ENCODE measurements around the gene PCAT7. TPM values are rescaled to one million over a fixed set of nuclear protein-coding genes. Genes with fewer than 3 reads are reported as not detected.
"Not testable (repeated sequence)": the region's sequence is repeated elsewhere in the genome, so short reads cannot be mapped to it uniquely, and the experiment has no call there.

Gene PCAT7
- total RNA-seq (not detected), polyA plus RNA-seq (not detected)

DNA sequence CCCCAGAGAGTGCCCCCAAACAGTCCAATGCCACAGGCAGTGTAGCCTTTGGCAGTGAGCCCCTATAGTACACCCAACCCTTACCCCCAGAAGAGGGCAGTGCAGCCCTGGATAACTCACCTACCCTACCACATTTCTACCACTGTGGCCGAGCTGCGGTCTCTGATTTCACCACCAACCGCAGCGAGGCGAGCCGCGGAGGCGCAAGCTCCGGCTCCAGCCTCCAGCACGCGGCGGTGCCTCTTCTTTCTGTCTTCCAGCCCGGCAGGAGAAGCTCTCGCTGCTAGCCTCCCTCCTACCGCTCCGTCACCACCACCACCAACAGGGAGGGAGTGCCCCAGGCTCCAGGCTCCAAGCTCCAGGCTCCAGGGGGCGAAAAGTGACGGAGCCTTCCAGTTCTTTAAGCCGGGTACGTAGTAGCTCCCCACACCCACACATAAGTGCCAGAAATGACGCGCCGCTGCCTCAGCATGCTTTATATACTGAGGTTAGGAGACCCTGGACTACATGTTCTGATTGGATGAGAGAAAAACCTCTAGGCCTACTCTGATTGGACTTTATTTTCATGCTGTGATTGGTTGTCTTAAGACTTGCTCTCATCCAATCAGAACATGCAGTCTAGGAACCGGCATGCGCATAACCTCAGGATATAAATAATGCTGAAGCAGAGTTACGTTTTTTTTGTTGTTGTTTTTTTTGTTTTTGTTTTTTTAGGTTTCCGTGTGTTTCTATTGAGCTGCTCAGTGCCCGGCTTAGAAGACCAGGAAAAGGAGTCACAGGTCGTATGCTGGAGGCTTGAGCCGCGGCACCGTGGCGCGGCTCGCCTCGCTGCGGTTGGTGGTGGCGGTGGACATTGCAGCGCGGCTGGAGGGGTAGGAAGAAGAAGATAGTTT, at the start of gene PCAT7:
Gene PCAT7 (plus strand): TSS at position 645 of the 893 bp plus-strand sequence.
- H3K4me3 Mint-ChIP-seq: no peak within 1 kb of the TSS
- H3K27ac ChIP-seq (ENCODE audit: insufficient read depth, low read length, poor library complexity, severe bottlenecking): no peak within 1 kb of the TSS
- H3K9me3 ChIP-seq (ENCODE audit: control insufficient read depth in 2 of 2, low read length in 2 of 2): no peaks in the 10 kb centered on the region
- H3K36me3 ChIP-seq (ENCODE audit: control insufficient read depth, insufficient read depth, low read length): no peaks in the 10 kb centered on the region
- H3K27me3 ChIP-seq (ENCODE audit: control insufficient read depth, insufficient read depth, low read length): no peaks in the 10 kb centered on the region
- H3K4me3 ChIP-seq (ENCODE audit: low read depth, low read length): no peak within 1 kb of the TSS
- H3K9me3 Mint-ChIP-seq: no peaks in the 10 kb centered on the region
- DNase-seq (peak in 1 of 3 donors; percentile 38), ATAC-seq (ENCODE audit: low read depth in 2 of 2) (no peak)
- peaks cover 16% of the 10 kb centered on the region for H3K27me3 Mint-ChIP-seq
- no peaks in the 10 kb centered on the region for H3K36me3 Mint-ChIP-seq
- H3K4me1 ChIP-seq (ENCODE audit: control insufficient read depth, insufficient read depth, low read length, poor library complexity, severe bottlenecking): no peaks in the 10 kb centered on the region
- no peaks in the 10 kb centered on the region for H3K4me1 Mint-ChIP-seq
- no peak within 1 kb of the TSS for H3K27ac Mint-ChIP-seq

DNA sequence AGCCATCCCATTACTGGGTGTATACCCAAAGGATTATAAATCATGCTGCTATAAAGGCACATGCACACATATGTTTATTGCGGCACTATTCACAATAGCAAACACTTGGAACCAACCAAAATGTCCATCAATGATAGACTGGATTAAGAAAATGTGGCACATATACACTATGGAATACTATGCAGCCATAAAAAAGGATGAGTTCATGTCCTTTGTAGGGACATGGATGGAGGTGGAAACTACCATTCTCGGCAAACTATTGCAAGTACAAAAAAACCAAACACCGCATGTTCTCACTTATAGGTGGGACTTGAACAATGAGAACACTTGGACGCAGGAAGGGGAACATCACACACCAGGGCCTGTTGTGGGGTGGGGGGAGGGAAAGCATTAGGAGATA, 48.5 kb upstream of the PCAT7 start:
- ATAC-seq (ENCODE audit: low read depth in 2 of 2); H3K27me3 Mint-ChIP-seq; H3K36me3 Mint-ChIP-seq; H3K27ac ChIP-seq (ENCODE audit: insufficient read depth, low read length, poor library complexity, severe bottlenecking); H3K27me3 ChIP-seq (ENCODE audit: control insufficient read depth, insufficient read depth, low read length); H3K36me3 ChIP-seq (ENCODE audit: control insufficient read depth, insufficient read depth, low read length); DNase-seq; H3K4me3 Mint-ChIP-seq; H3K9me3 Mint-ChIP-seq; H3K4me3 ChIP-seq (ENCODE audit: low read depth, low read length); H3K9me3 ChIP-seq (ENCODE audit: control insufficient read depth in 2 of 2, low read length in 2 of 2); H3K4me1 ChIP-seq (ENCODE audit: control insufficient read depth, insufficient read depth, low read length, poor library complexity, severe bottlenecking); H3K4me1 Mint-ChIP-seq: not testable (repeated sequence)
- H3K27ac Mint-ChIP-seq: peak overlapping the region in 1 of 3 donors; percentile 15

- Histone ChIP-seq H3K9me3 (ENCODE audit: control insufficient read depth in 2 of 2, low read length in 2 of 2) (no peaks in the 10 kb centered on the region), H3K4me3 (ENCODE audit: low read depth, low read length) (no peak overlapping the region), H3K27me3 (ENCODE audit: control insufficient read depth, insufficient read depth, low read length) (peaks cover 10% of the 10 kb centered on the region), H3K4me1 (ENCODE audit: control insufficient read depth, insufficient read depth, low read length, poor library complexity, severe bottlenecking) (no peaks in the 10 kb centered on the region), H3K27ac (ENCODE audit: insufficient read depth, low read length, poor library complexity, severe bottlenecking) (no peak overlapping the region), H3K36me3 (ENCODE audit: control insufficient read depth, insufficient read depth, low read length) (no peaks in the 10 kb centered on the region)
- Mint-ChIP-seq H3K9me3 (peaks cover 0 to 4% (median 0%) of the 10 kb centered on the region in 7 donors), H3K4me1 (no peaks in the 10 kb centered on the region), H3K27me3 (peaks cover 8% of the 10 kb centered on the region), H3K36me3 (no peaks in the 10 kb centered on the region), H3K27ac (no peak overlapping the region), H3K4me3 (no peak overlapping the region)
- DNase-seq (no peak), ATAC-seq (ENCODE audit: low read depth in 2 of 2) (no peak)
Measured at GRCh38 chr9:94507531-94508258, 47.2 kb upstream of the PCAT7 start.

- Histone ChIP-seq H3K4me3 (ENCODE audit: low read depth, low read length) (no peak overlapping the region), H3K9me3 (ENCODE audit: control insufficient read depth in 2 of 2, low read length in 2 of 2) (no peaks in the 10 kb centered on the region), H3K36me3 (ENCODE audit: control insufficient read depth, insufficient read depth, low read length) (no peaks in the 10 kb centered on the region), H3K27ac (ENCODE audit: insufficient read depth, low read length, poor library complexity, severe bottlenecking) (no peak overlapping the region), H3K27me3 (ENCODE audit: control insufficient read depth, insufficient read depth, low read length) (peaks cover 8% of the 10 kb centered on the region), H3K4me1 (ENCODE audit: control insufficient read depth, insufficient read depth, low read length, poor library complexity, severe bottlenecking) (no peaks in the 10 kb centered on the region)
- no peak for ATAC-seq (ENCODE audit: low read depth in 2 of 2)
- Mint-ChIP-seq H3K9me3 (peaks cover 0 to 1% (median 0%) of the 10 kb centered on the region in 7 donors), H3K4me3 (no peak overlapping the region), H3K36me3 (no peaks in the 10 kb centered on the region), H3K27me3 (peaks cover 20% of the 10 kb centered on the region), H3K27ac (no peak overlapping the region), H3K4me1 (no peaks in the 10 kb centered on the region)
- no peak for DNase-seq
Measured at GRCh38 chr9:94511134-94511954, 43.5 kb upstream of the PCAT7 start.

- H3K4me3 ChIP-seq (ENCODE audit: low read depth, low read length): no peak overlapping the region
- Mint-ChIP-seq H3K9me3 (peaks cover 0 to 1% (median 0%) of the 10 kb centered on the region in 7 donors), H3K36me3 (no peaks in the 10 kb centered on the region), H3K27ac (no peak overlapping the region), H3K4me3 (no peak overlapping the region), H3K27me3 (peaks cover 20% of the 10 kb centered on the region), H3K4me1 (no peaks in the 10 kb centered on the region)
- no peaks in the 10 kb centered on the region for H3K36me3 ChIP-seq (ENCODE audit: control insufficient read depth, insufficient read depth, low read length)
- DNase-seq (no peak), ATAC-seq (ENCODE audit: low read depth in 2 of 2) (no peak)
- H3K27ac ChIP-seq (ENCODE audit: insufficient read depth, low read length, poor library complexity, severe bottlenecking): no peak overlapping the region
- H3K9me3 ChIP-seq (ENCODE audit: control insufficient read depth in 2 of 2, low read length in 2 of 2): no peaks in the 10 kb centered on the region
- H3K27me3 ChIP-seq (ENCODE audit: control insufficient read depth, insufficient read depth, low read length): peaks cover 8% of the 10 kb centered on the region
- no peaks in the 10 kb centered on the region for H3K4me1 ChIP-seq (ENCODE audit: control insufficient read depth, insufficient read depth, low read length, poor library complexity, severe bottlenecking)
Measured at GRCh38 chr9:94511955-94512265, 43.0 kb upstream of the PCAT7 start.

DNA sequence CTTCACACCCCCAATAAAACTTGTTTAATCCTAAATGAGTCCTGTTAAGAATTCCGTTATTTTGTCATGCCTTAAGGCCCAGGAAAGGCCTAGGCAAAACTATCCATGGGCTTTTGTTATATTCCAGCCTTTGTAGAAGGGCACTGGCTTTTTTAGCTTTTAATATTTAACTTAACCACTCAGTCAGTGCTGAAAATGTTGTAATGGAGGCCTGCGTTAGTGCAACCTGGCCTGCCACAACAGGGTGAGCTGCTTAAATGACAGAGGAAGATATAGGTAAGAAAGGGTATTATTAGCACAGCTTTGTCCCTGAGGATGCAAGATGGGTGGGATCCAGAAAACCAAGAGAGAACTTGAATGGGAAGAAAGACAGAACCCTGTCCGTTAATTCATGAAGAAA, 40.2 kb upstream of the PCAT7 start:
- Mint-ChIP-seq H3K9me3 (peaks cover 0 to 4% (median 0%) of the 10 kb centered on the region in 7 donors), H3K36me3 (no peaks in the 10 kb centered on the region), H3K4me1 (no peaks in the 10 kb centered on the region), H3K4me3 (peak overlapping the region in 1 of 4 donors; percentile 23), H3K27ac (no peak overlapping the region), H3K27me3 (peaks cover 24% of the 10 kb centered on the region)
- Histone ChIP-seq H3K4me3 (ENCODE audit: low read depth, low read length) (no peak overlapping the region), H3K9me3 (ENCODE audit: control insufficient read depth in 2 of 2, low read length in 2 of 2) (no peaks in the 10 kb centered on the region), H3K27ac (ENCODE audit: insufficient read depth, low read length, poor library complexity, severe bottlenecking) (no peak overlapping the region), H3K27me3 (ENCODE audit: control insufficient read depth, insufficient read depth, low read length) (peaks cover 6% of the 10 kb centered on the region), H3K4me1 (ENCODE audit: control insufficient read depth, insufficient read depth, low read length, poor library complexity, severe bottlenecking) (no peaks in the 10 kb centered on the region), H3K36me3 (ENCODE audit: control insufficient read depth, insufficient read depth, low read length) (no peaks in the 10 kb centered on the region)
- ATAC-seq (ENCODE audit: low read depth in 2 of 2) (no peak), DNase-seq (no peak)

- Histone ChIP-seq H3K9me3 (ENCODE audit: control insufficient read depth in 2 of 2, low read length in 2 of 2) (no peaks in the 10 kb centered on the region), H3K4me3 (ENCODE audit: low read depth, low read length) (no peak overlapping the region), H3K27me3 (ENCODE audit: control insufficient read depth, insufficient read depth, low read length) (no peaks in the 10 kb centered on the region), H3K4me1 (ENCODE audit: control insufficient read depth, insufficient read depth, low read length, poor library complexity, severe bottlenecking) (no peaks in the 10 kb centered on the region), H3K27ac (ENCODE audit: insufficient read depth, low read length, poor library complexity, severe bottlenecking) (no peak overlapping the region), H3K36me3 (ENCODE audit: control insufficient read depth, insufficient read depth, low read length) (no peaks in the 10 kb centered on the region)
- Mint-ChIP-seq H3K4me1 (no peaks in the 10 kb centered on the region), H3K27ac (no peak overlapping the region), H3K27me3 (peaks cover 22% of the 10 kb centered on the region), H3K4me3 (no peak overlapping the region), H3K36me3 (no peaks in the 10 kb centered on the region), H3K9me3 (peaks cover 0 to 4% (median 0%) of the 10 kb centered on the region in 7 donors)
- ATAC-seq (ENCODE audit: low read depth in 2 of 2) (no peak), DNase-seq (no peak)
Measured at GRCh38 chr9:94517254-94517653, 37.6 kb upstream of the PCAT7 start.

All from CD4-positive, CD25-positive, alpha-beta regulatory T cell (primary cell).